RWPE2 (cell line): ENCODE data around the gene KY.

Experiments used
- ATAC-seq: fragments of 200-7000 bp; cut with Tn5 transposase; 3 replicates; pipeline ENCODE4 v1.9.1; 2021; ENCODE audit warnings: low read depth
- DNase-seq: peaks from one replicate; pipeline ENCODE4 v3.0.0-alpha.2; 2020; ENCODE audit warnings: low spot score
- H3K27ac ChIP-seq: fragments of 450-650 bp; 2 replicates; pipeline ENCODE4 v1.5.1; 2017; ENCODE audit warnings: mild to moderate bottlenecking; ENCODE audit not compliant: poor library complexity, severe bottlenecking
- H3K27me3 ChIP-seq: fragments of 250-450 bp; sonication (Bioruptor Pico); 2 replicates; pipeline ENCODE4 v1.5.1; 2021; ENCODE audit warnings: mild to moderate bottlenecking, moderate library complexity; ENCODE audit not compliant: insufficient read depth, poor library complexity, severe bottlenecking
- H3K36me3 ChIP-seq: fragments of 250-450 bp; sonication (Bioruptor Pico); 2 replicates; pipeline ENCODE4 v1.5.1; 2020; ENCODE audit warnings: low read depth, mild to moderate bottlenecking, moderate library complexity
- H3K4me1 ChIP-seq: fragments of 250-450 bp; sonication (Bioruptor Pico); 2 replicates; pipeline ENCODE4 v1.5.1; 2021; ENCODE audit warnings: mild to moderate bottlenecking, moderate library complexity; ENCODE audit not compliant: insufficient read depth, poor library complexity, severe bottlenecking
- H3K4me3 ChIP-seq: fragments of 250-450 bp; sonication (Bioruptor Pico); 2 replicates; pipeline ENCODE4 v1.5.1; 2021; ENCODE audit warnings: mild to moderate bottlenecking, moderate library complexity; ENCODE audit not compliant: severe bottlenecking
- H3K9me3 ChIP-seq: fragments of 250-450 bp; sonication (Bioruptor Pico); 2 replicates; pipeline ENCODE4 v1.5.1; 2021; ENCODE audit warnings: mild to moderate bottlenecking, moderate library complexity; ENCODE audit not compliant: severe bottlenecking
- TF ChIP-seq, protein P1 (sequence below): fragments of 450-650 bp; IDR thresholded peaks from one replicate; pipeline ENCODE4 v1.5.1; 2017; ENCODE audit warnings: mild to moderate bottlenecking, moderate library complexity; ENCODE audit not compliant: poor library complexity, severe bottlenecking

KY gene

DNA sequence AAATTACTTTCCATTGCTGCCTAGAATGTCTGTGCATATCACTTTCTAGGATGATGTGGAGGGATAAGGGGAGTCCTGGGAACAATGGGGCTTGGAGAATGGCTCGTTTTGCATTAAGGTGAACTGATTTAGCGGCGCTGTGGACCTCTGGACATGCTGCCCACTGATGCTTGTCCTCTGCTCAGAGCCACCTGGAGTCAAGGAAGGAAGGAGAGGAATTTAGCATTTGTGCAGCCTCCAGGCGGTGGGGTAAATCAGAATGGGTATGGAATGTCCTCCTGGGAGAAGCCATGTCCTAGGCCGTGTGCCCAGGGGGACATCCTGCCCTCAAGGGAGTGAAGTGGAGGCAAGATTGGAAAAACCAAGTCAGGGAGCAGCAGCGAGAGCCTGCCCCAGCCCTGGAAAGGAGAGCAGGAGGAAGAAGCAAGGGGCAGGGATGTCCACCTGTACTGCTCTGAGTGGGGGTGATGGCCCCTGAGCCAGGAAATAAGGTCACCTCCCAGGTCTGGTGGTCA lies 37.8 kb downstream of the KY start:
- ATAC-seq (no peak), DNase-seq (no peak)
- TF ChIP-seq, protein P1, sequence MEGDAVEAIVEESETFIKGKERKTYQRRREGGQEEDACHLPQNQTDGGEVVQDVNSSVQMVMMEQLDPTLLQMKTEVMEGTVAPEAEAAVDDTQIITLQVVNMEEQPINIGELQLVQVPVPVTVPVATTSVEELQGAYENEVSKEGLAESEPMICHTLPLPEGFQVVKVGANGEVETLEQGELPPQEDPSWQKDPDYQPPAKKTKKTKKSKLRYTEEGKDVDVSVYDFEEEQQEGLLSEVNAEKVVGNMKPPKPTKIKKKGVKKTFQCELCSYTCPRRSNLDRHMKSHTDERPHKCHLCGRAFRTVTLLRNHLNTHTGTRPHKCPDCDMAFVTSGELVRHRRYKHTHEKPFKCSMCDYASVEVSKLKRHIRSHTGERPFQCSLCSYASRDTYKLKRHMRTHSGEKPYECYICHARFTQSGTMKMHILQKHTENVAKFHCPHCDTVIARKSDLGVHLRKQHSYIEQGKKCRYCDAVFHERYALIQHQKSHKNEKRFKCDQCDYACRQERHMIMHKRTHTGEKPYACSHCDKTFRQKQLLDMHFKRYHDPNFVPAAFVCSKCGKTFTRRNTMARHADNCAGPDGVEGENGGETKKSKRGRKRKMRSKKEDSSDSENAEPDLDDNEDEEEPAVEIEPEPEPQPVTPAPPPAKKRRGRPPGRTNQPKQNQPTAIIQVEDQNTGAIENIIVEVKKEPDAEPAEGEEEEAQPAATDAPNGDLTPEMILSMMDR = no peak
- H3K4me3 ChIP-seq = no peak overlapping the region
- no peaks in the 10 kb centered on the region for H3K9me3 ChIP-seq
- no peaks in the 10 kb centered on the region for H3K27me3 ChIP-seq
- no peak overlapping the region for H3K27ac ChIP-seq
- no peaks in the 10 kb centered on the region for H3K36me3 ChIP-seq
- H3K4me1 ChIP-seq = no peaks in the 10 kb centered on the region

DNA sequence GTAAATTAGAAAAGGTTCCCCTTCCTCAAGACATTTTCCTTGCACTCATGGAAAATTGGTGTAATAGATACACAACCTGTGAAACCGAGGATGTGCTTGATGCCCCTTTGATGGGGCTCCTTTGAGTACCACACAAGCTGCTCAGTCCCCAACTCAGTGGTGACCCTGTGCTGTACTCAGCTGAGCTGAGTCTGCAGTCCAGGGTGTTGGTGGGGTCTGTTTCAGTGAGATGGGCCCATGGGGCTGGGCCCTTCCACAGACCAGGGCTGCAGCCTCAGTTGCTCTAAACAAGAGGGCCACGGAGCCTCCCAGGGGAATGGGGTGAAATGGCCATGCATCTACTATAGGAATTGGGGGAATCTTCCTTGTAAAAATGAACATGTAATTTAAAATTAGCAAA lies 39.3 kb downstream of the KY start:
- no peak overlapping the region for H3K27ac ChIP-seq
- H3K27me3 ChIP-seq = no peaks in the 10 kb centered on the region
- no peak overlapping the region for H3K4me3 ChIP-seq
- H3K4me1 ChIP-seq = no peaks in the 10 kb centered on the region
- DNase-seq (no peak), ATAC-seq (no peak)
- no peaks in the 10 kb centered on the region for H3K9me3 ChIP-seq
- TF ChIP-seq, protein P1 = no peak
- no peaks in the 10 kb centered on the region for H3K36me3 ChIP-seq

DNA sequence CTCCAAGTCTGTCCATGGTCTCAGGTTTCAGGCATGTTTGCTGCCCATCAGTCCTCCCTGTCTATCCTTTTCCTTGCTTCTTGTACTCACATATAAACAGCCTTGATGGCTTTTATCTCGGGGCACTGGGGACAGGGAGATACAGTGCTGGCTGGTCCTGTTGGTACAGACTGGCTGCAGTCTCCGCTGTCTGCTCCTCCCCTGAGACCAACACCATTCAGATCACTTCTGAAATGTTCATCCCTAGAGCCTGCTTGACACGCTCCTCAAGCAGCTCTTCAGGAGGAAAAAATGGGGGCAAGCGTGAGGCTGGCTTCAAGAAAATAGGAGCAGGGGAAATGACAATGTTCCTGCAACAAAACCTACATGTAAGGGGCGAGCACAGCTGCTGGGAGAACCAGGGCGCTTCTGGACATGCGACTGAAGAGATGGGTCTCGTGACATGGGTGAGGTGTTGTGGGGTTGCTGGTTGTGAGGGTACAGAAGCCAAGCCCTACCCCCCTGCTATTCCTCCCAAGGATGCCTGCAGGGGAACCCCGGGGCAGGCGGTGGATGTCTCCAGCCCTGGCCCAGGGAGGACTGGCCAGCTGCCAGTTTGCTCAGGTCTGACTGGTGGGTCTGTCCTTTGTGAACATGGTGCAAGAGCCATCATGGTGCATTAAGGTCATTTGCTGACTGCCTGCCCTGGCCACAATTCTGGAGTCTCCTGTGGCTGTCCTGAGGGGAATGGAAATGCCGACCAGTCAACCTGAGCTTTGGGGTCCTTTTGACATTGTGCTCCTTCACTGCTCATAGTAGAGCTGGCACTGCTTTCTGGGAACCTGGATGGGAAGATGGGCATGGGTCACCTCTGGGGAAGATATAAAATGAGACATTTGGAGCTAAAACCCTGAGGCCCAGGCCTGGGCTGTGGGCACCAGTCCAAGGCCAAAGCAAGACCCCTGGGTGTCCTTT lies 40.1 kb downstream of the KY start:
- no peaks in the 10 kb centered on the region for H3K36me3 ChIP-seq
- DNase-seq (no peak), ATAC-seq (no peak)
- H3K27ac ChIP-seq = no peak overlapping the region
- no peaks in the 10 kb centered on the region for H3K27me3 ChIP-seq
- no peaks in the 10 kb centered on the region for H3K9me3 ChIP-seq
- no peaks in the 10 kb centered on the region for H3K4me1 ChIP-seq
- TF ChIP-seq, protein P1 = no peak
- H3K4me3 ChIP-seq = no peak overlapping the region

DNA sequence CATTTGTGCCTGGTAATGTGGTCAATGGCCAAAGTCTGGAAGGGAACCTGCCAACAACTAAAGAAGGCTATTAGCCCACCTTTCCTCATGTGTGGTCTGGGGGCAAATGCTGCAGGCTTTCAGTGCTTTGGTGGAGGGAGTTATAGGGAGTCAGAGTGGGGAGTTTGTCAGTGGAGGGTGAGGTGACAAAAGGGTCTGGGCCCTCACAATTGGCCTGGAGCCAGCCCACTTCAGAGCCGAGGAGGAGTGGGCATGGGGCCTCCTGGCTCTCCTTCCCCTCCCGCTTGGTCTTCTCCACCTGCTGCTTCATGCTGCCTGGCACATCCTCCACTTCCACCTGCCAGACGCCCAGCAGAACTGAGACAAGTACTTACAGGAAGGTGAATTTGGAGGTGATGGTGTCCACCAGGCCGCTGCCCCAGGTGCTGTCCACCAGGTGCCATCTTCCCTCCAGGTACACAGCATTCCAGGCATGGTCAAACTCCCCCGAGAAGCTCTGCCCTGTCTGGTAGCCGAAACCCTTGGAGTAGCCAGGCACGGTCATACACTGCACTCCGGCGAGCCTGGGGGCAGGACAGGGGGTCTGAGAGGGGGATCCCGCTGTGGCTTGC lies 40.9 kb downstream of the KY start:
- TF ChIP-seq, protein P1 = no peak
- no peak for DNase-seq
- Histone ChIP-seq H3K4me1 (no peaks in the 10 kb centered on the region), H3K27me3 (no peaks in the 10 kb centered on the region), H3K27ac (no peak overlapping the region), H3K4me3 (no peak overlapping the region), H3K9me3 (no peaks in the 10 kb centered on the region), H3K36me3 (no peaks in the 10 kb centered on the region)
- no peak for ATAC-seq
